Stomach (tissue), 4 donors: ENCODE measurements around the gene COL12A1.

Source experiments
- POLR2A ChIP-seq, 4 donors: fragments of 450-650 bp; IDR thresholded peaks; one replicate each; pipeline ENCODE4 v1.6.1; 2016; ENCODE audit warnings: antibody characterized with exemption in 4 of 4, control low read depth in 2 of 4, mild to moderate bottlenecking in 1 of 4, moderate library complexity in 1 of 4
- POLR2AphosphoS5 ChIP-seq, 3 donors: sonication (generic); formaldehyde crosslinking; IDR thresholded peaks; one replicate each; pipeline ENCODE4 v1.6.1; 2016; ENCODE audit warnings: antibody characterized with exemption in 3 of 3
- TF ChIP-seq, protein P1 (sequence below), 7 experiments: fragments of 450-650 bp in 4 of 7; fragments of 200-600 bp in 3 of 7; sonication (generic) in 3 of 7; IDR thresholded peaks; one replicate each; pipeline ENCODE4 v1.5.1; 2016 to 2019; ENCODE audit warnings: antibody characterized with exemption in 7 of 7, control low read depth in 2 of 7, mild to moderate bottlenecking in 1 of 7

DNA sequence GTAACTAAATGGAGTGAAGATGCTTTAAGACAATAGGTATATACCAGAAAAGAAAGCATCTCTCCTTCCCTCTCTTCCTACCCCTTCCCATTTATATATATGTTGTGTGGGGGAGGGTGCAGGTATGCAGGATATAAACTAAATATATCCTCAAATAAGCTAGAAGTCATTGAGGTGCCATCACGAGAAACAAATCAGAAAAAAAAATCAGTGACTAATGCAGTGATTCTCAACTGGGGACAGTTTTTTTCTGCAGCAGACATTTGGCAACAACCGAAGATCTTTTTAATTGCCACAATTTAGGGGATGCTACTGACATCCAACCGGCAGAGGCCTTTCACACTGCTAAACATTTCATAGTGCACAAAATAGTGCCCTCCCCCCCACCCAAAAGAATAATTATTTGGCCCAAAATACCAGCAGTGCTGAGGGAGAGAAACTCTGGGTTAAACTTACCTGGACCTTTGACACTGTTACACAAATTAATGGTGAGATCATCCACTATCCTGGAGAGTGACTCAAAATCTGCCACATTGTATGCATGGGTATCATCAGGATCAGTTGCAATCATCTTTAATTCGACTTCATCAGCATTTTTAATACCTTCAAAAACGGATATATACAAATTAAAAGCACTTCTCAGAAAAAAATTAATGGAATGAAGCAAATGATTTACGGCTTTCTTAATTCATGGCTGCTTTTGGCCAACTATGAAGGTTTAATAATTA lies 55.0 kb downstream of the COL12A1 start:
- TF ChIP-seq, protein P1, sequence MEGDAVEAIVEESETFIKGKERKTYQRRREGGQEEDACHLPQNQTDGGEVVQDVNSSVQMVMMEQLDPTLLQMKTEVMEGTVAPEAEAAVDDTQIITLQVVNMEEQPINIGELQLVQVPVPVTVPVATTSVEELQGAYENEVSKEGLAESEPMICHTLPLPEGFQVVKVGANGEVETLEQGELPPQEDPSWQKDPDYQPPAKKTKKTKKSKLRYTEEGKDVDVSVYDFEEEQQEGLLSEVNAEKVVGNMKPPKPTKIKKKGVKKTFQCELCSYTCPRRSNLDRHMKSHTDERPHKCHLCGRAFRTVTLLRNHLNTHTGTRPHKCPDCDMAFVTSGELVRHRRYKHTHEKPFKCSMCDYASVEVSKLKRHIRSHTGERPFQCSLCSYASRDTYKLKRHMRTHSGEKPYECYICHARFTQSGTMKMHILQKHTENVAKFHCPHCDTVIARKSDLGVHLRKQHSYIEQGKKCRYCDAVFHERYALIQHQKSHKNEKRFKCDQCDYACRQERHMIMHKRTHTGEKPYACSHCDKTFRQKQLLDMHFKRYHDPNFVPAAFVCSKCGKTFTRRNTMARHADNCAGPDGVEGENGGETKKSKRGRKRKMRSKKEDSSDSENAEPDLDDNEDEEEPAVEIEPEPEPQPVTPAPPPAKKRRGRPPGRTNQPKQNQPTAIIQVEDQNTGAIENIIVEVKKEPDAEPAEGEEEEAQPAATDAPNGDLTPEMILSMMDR (IDR thresholded peaks at IDR 0.05) = no peak
- TF ChIP-seq POLR2A (IDR thresholded peaks at IDR 0.05) (no peak), POLR2AphosphoS5 (IDR thresholded peaks at IDR 0.05) (no peak)
